PC-9 (cell line): ENCODE results near the gene OSGIN1.

ENCODE experiments used
- EZH2 ChIP-seq: fragments of 200-600 bp; sonication (generic); IDR thresholded peaks from 2 replicates; pipeline ENCODE4 v1.8.0; 2017; ENCODE audit warnings: antibody characterized with exemption, low read depth
- TF ChIP-seq, protein P1 (sequence below): fragments of 200-600 bp; sonication (generic); conservative IDR thresholded peaks from 2 replicates; pipeline ENCODE4 v1.6.1; 2017; ENCODE audit warnings: mixed run types, antibody characterized with exemption, mild to moderate bottlenecking, moderate library complexity

DNA sequence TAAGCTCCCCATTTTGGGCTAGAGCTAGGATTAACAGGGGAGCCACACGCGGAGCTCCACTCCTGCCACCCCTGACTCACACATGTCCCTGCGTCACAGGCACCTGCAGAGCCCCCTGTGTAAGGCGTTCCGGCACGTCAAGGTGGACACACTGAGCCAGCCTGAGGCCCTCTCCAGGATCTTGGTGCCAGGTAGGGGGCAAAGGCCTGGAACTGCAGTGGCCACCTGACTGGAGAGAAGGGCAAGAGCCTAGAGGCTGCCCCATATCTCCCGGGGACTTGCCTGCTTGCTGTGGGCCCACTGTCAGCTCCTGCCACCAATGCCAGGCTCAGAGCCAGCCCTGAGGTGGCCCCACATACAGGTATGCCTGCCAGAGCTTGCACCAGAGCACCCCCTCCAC lies 48.7 kb downstream of the OSGIN1 start:
- TF ChIP-seq, protein P1, sequence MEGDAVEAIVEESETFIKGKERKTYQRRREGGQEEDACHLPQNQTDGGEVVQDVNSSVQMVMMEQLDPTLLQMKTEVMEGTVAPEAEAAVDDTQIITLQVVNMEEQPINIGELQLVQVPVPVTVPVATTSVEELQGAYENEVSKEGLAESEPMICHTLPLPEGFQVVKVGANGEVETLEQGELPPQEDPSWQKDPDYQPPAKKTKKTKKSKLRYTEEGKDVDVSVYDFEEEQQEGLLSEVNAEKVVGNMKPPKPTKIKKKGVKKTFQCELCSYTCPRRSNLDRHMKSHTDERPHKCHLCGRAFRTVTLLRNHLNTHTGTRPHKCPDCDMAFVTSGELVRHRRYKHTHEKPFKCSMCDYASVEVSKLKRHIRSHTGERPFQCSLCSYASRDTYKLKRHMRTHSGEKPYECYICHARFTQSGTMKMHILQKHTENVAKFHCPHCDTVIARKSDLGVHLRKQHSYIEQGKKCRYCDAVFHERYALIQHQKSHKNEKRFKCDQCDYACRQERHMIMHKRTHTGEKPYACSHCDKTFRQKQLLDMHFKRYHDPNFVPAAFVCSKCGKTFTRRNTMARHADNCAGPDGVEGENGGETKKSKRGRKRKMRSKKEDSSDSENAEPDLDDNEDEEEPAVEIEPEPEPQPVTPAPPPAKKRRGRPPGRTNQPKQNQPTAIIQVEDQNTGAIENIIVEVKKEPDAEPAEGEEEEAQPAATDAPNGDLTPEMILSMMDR, result no peak
- no peak for TF ChIP-seq EZH2
